GM19239 (cell line): ENCODE data around the gene GRIK4.
"Not testable (repeated sequence)": the region's sequence is repeated elsewhere in the genome, so short reads cannot be mapped to it uniquely, and the experiment has no call there.

Experiments used
- DNase-seq: peaks from one replicate; pipeline ENCODE4 v3.0.0; 2011; ENCODE audit warnings: low spot score; ENCODE audit not compliant: insufficient read length
- FAIRE-seq: peaks from 2 replicates; lab custom pipeline; 2011; peaks lifted over from hg19 to GRCh38; lab: Jason Lieb, UNC

Gene GRIK4

DNA sequence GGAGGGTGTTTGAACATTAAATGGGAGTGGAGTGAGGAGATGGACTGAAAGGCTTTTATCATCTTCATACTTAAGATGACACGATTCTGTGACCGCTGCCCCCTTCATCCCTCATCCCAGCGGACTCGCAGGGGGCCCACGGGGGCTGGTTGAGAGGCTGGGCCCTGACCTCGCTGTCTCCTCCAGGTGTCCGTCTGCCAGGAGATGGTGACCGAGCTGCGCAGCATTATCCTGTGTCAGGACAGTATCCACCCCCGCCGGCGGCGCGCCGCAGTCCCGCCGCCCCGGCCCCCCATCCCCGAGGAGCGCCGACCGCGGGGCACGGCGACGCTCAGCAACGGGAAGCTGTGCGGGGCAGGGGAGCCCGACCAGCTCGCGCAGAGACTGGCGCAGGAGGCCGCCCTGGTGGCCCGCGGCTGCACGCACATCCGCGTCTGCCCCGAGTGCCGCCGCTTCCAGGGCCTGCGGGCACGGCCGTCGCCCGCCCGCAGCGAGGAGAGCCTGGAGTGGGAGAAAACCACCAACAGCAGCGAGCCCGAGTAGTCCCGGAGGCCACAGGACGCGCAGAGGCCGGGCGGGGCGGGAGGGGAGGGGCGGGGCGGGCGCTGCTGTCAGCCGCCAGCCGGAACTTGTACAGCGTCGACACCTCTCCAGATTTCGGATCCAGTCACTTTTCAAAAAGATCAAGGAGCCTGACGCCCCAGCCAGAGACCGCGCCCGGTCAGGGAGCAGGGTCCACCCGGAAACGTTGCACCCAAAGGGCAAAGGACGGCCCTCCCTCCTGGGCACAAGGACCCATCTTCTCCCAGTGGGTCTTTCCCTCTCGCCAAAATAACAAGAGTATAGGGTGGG lies 474.4 kb downstream of the GRIK4 start:
- DNase-seq, result peak; percentile 38
- FAIRE-seq, result no peak

DNA sequence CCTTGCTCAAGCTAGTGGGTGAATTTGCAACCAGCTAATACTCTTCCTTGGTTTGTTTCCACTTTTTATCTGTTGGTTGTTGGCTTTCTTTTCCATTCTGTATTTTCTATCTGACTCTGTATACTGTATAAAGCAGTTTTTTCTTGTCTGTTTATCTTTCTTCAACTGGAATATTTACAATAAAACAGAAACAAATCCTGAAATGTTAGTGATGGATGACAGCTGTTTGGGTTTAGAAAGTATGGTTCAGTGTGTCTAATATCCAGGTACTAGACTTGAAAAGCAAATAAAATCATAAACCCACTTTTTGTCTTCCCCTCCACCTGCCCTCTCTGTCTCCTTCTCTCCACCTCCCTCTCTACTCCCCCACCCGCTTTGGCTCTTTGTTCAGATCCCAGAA lies 477.1 kb downstream of the GRIK4 start:
- FAIRE-seq, result no peak
- DNase-seq, result no peak

DNA sequence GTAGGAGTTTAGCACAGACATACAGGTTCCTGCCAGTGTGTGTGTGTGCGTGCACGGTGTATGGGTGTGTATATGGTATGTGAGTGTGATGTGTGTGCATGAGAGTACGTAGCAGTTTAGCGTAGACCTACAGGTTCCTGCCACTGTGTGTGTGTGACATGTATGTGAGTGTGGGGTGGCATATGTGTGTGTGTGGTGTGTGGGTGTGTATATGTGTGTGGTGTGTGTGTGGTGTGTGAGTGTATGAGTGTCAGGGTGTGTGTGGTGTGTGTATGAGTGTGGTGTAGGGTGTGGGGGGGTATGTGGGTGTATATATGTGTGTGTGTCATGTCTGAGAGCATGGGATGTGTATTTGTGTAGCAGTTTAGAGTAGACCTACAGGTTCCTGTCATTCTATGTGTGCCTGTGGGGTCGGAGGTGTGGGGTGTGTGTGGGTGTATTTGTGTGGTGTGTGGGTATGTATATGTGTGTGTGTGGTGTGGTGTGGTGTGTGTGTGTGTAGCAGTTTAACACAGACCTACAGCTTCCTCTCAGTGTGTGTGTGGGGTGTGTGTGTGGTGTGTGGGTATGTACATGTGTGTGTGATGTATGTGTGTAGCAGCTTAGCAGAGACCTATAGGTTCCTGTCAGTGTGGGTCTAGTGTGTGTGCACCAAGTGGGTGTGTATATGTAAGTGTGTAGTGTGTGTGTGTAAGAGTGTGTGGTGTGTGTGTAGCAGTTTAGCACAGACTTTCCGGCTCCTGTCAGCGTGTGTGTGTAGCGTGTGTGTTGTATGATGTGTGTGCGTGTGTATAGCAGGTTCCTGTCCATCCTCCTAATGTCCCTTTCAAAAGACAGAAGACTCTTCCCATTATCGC lies 480.5 kb downstream of the GRIK4 start:
- no peak for DNase-seq
- FAIRE-seq, result no peak

DNA sequence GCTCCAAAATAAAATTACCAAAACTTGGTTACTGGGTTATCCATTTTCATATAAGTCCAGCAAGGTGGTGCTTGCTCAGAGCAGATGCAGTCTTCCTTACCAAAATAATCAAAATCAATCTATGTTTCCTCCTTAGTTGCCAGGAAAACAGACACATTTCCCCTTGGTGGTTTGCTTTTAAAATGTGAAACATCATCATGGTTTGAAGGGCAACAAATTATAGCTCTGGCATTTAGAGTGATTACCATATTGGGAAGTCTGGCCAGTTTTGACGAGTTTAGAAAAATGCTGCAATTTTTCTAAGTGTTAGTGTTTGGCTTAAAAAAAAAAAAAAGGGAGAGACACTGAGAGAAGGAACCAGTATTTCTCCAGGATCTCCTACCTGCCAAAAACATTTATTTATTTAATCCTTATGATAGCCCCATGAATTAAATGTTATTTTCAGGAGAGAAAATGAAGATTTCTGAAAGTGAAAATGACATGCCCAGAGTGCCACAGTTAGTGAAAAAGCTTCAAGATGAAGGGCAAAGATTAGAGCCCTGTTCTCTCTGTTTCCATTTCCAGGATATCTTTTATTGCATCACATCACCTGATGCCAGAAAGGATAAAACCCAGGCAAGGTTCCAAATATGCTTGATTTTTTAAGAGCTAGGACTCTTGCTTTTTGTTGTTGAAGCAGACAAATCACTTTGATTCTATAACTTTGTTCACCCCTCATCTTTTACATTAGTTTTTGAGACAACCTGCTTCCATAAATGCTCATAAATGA lies 482.7 kb downstream of the GRIK4 start:
- no peak for FAIRE-seq
- no peak for DNase-seq

DNA sequence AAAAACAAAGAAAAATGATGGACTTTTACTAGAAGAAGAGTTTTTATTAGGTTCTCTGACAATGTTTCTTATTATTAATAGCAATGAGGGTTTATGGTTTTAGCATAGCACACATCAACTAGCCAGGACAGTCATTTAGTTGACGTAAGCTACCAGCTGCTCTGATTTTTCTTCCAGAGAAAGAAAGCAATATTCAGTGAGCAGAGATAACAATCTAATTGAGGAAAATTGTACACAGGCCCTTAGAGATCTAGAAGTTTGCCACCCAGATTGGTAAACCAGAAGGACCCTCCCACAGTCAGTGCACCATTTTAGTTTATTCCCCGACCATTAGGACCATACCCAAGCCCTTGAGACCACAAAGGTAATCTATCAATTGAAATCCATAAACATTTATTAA lies 483.6 kb downstream of the GRIK4 start:
- FAIRE-seq, result no peak

DNA sequence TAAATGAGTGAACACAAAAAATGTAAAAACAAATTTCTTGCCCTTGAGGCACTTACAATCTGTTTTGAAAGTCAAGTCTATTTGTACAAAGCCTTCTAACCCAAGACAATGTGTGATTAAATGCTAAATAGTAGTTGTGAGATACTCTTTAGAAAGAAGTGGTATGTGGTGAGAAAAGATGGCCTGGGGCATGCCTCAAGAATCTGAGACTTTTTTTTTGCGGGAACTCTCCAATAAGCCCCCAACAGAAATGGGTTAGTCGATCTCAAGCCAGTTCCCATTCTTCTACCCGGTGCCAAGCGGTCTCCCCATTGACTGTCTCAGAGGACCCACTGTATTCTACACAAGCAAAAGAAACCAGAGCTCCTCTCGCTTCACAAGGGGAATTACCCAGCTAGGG lies 485.4 kb downstream of the GRIK4 start:
- DNase-seq (no peak), FAIRE-seq (no peak)

More for the DNA sequence above, 483.6 kb downstream of the GRIK4 start:
- no peak for DNase-seq

DNA sequence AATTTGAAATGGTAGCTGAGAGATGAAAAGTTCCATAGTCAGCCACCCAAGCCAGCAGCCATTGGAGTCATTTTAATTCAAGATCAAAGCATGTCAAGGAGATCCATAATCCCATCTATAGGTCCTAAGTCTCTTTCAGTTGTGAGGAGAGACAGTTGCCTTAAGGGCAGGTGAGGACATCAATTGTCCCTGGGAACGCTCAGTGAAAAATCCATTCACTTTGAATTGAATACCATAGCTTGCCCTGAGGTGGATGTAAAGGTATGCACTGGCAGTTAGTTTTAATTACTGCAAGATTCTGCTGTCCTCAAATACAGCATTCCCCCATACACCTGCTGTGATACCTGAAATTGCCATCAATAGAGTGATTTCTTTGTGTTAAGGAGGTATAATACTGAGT lies 487.0 kb downstream of the GRIK4 start:
- no peak for DNase-seq
- FAIRE-seq, result no peak

DNA sequence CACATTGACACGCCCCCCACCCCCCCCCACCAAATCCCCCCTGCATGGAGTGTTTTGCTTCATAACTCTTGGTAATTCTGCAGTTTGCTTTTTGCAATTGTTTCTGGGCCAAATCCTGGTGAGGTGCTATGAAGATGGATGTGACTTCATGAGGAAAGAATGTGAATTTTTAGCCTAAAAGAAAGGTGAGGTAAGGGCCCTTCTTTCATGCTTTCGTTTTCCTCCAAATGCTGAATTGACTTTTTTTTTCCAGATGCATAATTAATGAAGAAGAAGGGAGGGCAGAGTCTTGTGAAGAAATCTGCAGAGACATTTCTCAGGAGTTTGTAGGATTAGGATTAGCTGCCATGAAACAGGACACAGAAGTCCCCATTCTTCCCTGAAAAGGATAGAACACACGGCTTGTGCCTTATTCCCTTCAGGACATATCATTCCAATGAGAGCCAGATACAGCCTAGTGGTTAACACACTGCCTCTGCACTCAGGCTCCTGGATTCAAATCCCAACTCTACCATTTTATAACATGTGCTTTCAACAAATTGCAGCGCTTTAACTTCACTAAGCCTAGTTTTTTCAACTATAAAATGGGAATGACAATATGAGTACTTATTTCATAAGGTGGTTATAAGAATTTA lies 492.8 kb downstream of the GRIK4 start:
- DNase-seq (no peak), FAIRE-seq (no peak)

DNA sequence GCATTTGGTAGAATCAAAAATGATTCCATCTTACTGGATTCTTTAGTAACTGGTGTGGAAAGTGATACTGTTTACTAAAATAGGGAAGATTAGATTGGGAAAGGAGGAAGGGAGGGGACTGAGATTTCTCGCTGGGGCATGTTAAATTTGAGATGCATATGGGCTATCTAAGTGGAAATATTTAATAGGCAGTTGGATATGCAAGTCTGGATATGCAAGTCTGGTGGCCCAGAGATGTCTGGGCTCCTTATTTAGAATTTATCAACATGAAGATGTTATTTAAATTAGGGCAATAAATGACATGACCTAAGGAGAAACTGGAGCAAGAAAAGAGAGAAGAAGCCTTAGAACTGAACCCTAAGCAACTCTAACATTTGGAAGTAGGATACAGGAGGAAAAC lies 495.4 kb downstream of the GRIK4 start:
- FAIRE-seq (no peak), DNase-seq (no peak)

DNA sequence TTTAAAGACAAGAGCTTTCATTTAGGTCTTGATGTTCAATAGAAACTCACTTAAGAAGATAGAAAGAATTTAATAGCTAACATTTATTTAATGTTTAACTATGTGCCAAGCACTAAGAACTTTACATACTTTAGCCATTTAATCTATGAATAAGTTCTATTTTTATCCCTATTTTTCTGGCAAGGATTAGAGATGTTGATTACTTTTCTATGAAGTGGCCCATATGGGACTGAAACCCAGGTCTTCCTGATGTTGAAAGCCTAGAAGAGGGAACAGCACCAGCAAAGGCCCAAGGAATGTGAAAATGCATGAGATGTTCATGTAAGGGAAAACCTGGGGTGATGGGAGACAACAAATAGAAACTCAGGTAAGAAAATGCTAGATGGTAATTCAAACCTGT lies 497.0 kb downstream of the GRIK4 start:
- FAIRE-seq, result no peak
- no peak for DNase-seq

DNA sequence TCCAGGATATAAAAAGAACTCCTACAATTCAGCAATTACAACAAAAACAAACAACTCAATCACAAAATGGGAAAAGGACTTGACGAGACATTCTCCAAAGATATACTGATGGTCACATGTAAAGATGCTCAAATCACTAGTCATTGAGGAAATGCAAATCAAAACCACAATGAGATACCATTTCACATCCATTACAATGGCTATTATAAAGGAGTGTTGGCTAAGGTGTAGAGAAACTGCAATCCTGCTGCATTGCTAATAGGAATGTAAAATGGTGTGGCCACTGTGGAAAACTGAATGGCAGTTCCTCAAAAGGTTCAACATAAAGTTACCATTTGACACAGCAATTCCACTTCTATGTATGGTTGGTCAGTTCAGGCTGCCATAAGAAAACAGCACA lies 500.5 kb downstream of the GRIK4 start:
- DNase-seq, result no peak
- no peak for FAIRE-seq

DNA sequence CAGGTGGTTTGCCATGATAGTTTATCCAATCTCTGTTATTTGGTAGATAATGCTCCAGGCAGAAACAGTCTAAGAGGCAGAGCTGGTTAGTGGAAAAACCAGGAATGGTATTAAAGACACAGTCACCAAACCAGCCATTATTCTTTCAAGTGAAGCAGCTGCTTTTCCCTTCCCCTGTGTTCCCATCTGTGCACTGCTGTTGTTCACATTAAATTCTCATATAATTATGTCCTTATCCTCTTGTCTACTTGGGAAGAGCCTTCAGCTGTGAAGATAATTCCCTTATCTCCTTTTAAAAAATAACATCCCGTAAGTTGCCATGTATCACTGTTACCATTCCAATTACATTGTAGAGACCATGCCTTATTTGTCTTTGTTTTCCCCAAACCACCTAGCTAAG lies 507.2 kb downstream of the GRIK4 start:
- no peak for DNase-seq
- FAIRE-seq, result no peak

DNA sequence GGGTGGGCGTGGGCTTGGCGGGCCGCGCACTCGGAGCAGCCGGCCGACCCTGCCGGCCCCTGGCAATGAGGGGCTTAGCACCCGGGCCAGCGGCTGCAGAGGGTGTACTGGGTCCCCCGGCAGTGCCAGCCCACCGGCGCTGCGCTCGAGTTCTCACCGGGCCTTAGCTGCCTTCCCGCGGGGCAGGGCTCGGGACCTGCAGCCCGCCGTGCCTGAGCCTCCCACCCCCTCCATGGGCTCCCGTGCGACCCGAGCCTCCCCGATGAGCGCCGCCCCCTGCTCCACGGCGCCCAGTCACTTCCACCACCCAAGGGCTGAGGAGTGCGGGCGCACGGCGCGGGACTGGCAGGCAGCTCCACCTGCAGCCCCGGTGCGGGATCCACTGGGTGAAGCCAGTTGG lies 510.2 kb downstream of the GRIK4 start:
- DNase-seq, FAIRE-seq: not testable (repeated sequence)

DNA sequence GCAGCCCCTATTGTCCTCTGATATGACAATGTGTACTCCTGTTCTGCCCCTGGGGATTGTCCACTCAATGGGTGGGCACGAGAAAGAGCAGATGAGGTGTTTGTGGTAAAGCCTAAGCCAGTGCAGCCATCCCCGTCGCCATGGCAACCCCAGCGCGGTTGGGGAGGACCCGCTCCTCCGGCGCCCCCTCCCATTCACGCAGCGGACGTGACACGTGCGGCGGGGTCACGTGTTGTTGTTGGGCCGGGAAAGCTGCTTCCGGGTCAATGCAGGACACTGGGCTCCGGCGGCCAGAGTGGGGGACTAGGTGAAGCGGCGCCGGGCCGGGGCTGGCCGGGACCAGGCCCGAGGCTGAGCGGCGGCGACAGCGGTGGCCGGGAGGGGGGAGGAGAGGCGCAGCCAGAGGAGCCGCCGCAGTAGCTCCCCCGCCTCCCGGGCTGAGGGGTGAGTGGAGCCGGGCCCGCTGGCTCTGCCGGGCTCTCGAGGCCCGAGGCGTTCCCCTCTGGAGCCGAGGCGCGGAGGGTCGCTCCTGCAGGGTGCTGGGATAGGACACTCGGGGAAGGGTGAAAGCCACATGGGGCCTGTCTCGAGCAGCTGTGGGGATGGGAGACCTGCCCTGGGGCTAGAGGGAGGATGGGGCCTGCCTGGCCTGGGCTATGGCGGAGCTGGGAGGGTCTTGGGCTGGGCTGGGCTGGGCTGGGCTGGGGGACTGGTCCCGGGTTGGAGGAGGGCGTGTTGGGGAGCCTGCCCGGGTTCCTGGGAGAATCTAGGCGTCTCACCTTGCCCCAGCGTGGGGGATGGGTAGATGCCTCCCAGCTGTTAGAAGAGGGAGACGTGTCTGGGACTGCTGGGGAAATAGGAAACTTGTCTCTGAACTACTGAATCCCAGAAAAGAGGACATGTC lies 512.6 kb downstream of the GRIK4 start, which contains the start of gene TBCEL:
TBCEL (plus strand) TSS at position 255 of the 904 bp plus-strand sequence. CDS start 21,589 bp downstream, outside the sequence.
- peak; percentile 99 for DNase-seq
- FAIRE-seq, result peak; percentile 95

DNA sequence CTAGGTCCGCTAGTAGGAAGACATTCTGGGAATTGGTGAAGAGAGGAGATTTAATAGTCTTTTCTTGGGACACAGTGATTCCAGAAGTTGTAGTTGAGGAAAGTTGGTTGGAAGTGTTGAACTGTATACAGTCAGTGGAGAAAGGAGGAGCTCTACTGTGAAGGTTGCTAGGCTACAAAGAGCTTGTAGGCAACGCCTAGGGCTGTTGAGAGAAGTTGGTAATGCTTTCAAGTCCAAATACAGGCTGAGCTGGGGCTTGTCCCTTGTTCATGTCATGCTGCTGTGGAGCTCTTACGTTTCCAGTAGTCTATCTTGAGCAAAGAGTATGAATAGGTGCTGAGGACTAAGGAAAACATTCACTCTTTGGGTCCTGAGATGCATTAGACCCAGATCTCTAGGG lies 513.4 kb downstream of the GRIK4 start:
- DNase-seq (no peak), FAIRE-seq (peak; percentile 76)

DNA sequence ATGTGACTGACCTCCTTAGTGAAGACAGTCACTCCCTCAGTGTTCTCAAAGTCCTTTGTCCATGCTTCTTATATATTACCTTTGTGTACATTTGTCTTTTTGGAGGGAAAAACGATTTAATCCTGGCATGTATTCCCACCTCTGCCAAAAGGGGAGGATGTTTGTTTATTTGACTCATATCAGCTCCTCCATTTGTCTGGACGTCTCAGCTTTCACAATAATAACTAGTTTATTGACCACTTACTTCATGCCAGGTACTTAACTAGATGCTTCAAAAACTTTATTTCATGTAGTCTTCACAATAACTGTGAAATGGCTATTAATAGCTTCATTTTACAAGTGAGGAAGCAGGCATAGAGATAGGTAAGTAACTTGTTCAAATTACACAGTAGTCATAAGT lies 517.6 kb downstream of the GRIK4 start:
- DNase-seq, result no peak
- FAIRE-seq, result no peak

DNA sequence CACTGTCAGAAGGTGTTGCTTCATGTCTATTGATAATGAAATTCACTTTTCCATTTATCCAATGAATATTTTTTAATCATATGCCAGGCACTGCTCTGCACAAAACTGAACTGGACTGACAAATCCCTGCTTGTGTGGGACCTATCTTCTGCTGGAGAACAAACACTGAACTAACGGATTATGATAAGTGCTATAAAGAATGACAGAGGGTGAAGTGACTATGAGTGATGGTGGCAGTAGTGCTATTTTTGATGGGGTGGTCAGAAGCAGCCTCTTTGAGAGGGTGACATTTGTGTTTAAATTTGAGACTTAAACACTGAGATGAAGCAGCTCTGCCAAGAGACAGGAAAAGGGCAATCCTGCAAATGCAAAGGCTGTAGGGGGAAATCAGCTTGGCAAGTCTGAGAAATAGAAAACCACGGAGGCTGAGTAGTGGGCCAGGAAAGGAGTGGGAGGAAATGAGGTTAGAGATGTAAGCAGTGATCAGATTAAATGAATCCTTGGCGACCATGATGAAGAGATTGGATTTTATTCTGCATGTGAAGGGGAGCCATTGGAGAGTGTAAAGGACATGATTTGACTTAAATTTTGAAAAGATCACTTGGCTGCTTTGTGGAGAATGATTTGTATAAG lies 518.4 kb downstream of the GRIK4 start:
- no peak for FAIRE-seq

DNA sequence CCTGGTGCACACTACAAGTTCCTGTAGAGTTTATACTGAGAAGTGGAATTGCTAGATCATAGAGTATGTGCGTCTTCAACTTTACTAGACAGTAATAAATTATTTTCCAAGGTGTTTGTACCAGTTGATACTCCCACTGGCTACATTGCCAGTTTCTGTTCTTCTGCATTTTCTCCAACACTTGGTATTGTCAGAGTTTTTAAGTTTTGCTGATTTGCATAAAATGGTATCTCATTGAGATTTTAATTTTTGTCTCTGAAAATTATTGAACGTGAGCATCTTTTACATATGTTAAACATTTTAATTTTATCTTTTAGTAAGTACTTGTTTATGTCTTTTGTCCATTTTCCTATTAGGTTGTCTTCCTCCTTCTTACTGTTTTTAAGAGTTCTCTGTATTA lies 519.6 kb downstream of the GRIK4 start:
- FAIRE-seq (peak; percentile 48), DNase-seq (no peak)

More for the DNA sequence above, 518.4 kb downstream of the GRIK4 start:
- no peak for DNase-seq
